Retina (tissue), 1 donor: ENCODE data around the gene RHBDF2.
"Not testable (repeated sequence)": the region's sequence is repeated elsewhere in the genome, so short reads cannot be mapped to it uniquely, and the experiment has no call there.

Source experiments
- DNase-seq: peaks from one replicate; pipeline ENCODE4 v3.0.0-alpha.2; 2016

The RHBDF2 gene

GRCh38 chr17:76523084-76524037, 22.1 kb upstream of the RHBDF2 start:
- DNase-seq: peak; percentile 92

GRCh38 chr17:76521683-76522082, 20.5 kb upstream of the RHBDF2 start:
- DNase-seq: not testable (repeated sequence)

GRCh38 chr17:76521262-76521661, 20.0 kb upstream of the RHBDF2 start:
- DNase-seq: no peak

- no peak for DNase-seq
Measured at GRCh38 chr17:76519048-76519966, 18.1 kb upstream of the RHBDF2 start.

GRCh38 chr17:76517638-76518038, 16.4 kb upstream of the RHBDF2 start:
- no peak for DNase-seq

GRCh38 chr17:76515274-76515949, 14.2 kb upstream of the RHBDF2 start:
- no peak for DNase-seq

- not testable (repeated sequence) for DNase-seq
Measured at GRCh38 chr17:76514355-76514754, 13.1 kb upstream of the RHBDF2 start.

- DNase-seq: no peak
Measured at GRCh38 chr17:76513306-76513692, 12.1 kb upstream of the RHBDF2 start.

GRCh38 chr17:76512366-76513305, 11.4 kb upstream of the RHBDF2 start:
- no peak for DNase-seq

GRCh38 chr17:76511668-76512365, 10.6 kb upstream of the RHBDF2 start:
- DNase-seq: no peak

GRCh38 chr17:76510831-76511244, 9.6 kb upstream of the RHBDF2 start:
- DNase-seq: no peak

GRCh38 chr17:76508472-76509063, 7.3 kb upstream of the RHBDF2 start:
- DNase-seq: not testable (repeated sequence)

GRCh38 chr17:76506408-76507345, 5.5 kb upstream of the RHBDF2 start:
- peak; percentile 92 for DNase-seq

GRCh38 chr17:76504117-76504516, 2.9 kb upstream of the RHBDF2 start:
- DNase-seq: no peak

- DNase-seq: no peak
Measured at GRCh38 chr17:76502341-76503211, 1.4 kb upstream of the RHBDF2 start.

- no peak for DNase-seq
Measured at GRCh38 chr17:76501827-76502307, 644 bp upstream of the RHBDF2 start.

GRCh38 chr17:76500747-76501017, 541 bp downstream of the RHBDF2 start:
- DNase-seq: no peak

- DNase-seq: no peak
Measured at GRCh38 chr17:76500074-76500746, 1.0 kb downstream of the RHBDF2 start.
